BJ (cell line): ENCODE data around the gene GABARAP. TPM values are rescaled to one million over a fixed set of nuclear protein-coding genes. Genes with fewer than 3 reads are reported as not detected.

Source experiments
- CTCF ChIA-PET: fragments of 350-600 bp; formaldehyde crosslinking; extraction: SDS; loops from one replicate; lab custom pipeline; 2021; ENCODE audit warnings: antibody characterized with exemption, inconsistent platforms; lab: Yijun Ruan, JAX
- POLR2A ChIA-PET: fragments of 300-600 bp; sonication (Branson Sonifier 250); formaldehyde crosslinking; extraction: SDS; loops from one replicate; lab custom pipeline; 2021; ENCODE audit warnings: antibody characterized with exemption; lab: Charles Lee
- DNase-seq: peaks from one replicate; pipeline ENCODE4 v3.0.0-alpha.2; 2011; ENCODE audit warnings: low read depth
- H3K27me3 ChIP-seq: 2 replicates; pipeline ENCODE4 v1.6.0; 2011; ENCODE audit warnings: low read length; ENCODE audit not compliant: control insufficient read depth, insufficient read depth
- H3K36me3 ChIP-seq: 2 replicates; pipeline ENCODE4 v1.5.1; 2011; ENCODE audit warnings: low read length; ENCODE audit not compliant: control insufficient read depth, insufficient read depth
- H3K4me3 ChIP-seq: 2 replicates; pipeline ENCODE4 v1.5.1; 2011; ENCODE audit warnings: low read depth, mild to moderate bottlenecking, control low read depth, low read length
- polyA plus RNA-seq: library from polyadenylated mRNA; depleted of rRNA; stranded (reverse); fragments of >200 nt; gene quantifications from 2 replicates; pipeline ENCODE4 v1.2.3, GENCODE V29; 2011
- TF ChIP-seq, protein P1 (sequence below): IDR thresholded peaks from 2 replicates; pipeline ENCODE4 v1.5.1; 2011; ENCODE audit warnings: low read depth, mild to moderate bottlenecking, control low read depth, inconsistent platforms, low read length, moderate library complexity; ENCODE audit not compliant: insufficient read depth

The GABARAP gene
- polyA plus RNA-seq, 1 experiment: 762 TPM

DNA sequence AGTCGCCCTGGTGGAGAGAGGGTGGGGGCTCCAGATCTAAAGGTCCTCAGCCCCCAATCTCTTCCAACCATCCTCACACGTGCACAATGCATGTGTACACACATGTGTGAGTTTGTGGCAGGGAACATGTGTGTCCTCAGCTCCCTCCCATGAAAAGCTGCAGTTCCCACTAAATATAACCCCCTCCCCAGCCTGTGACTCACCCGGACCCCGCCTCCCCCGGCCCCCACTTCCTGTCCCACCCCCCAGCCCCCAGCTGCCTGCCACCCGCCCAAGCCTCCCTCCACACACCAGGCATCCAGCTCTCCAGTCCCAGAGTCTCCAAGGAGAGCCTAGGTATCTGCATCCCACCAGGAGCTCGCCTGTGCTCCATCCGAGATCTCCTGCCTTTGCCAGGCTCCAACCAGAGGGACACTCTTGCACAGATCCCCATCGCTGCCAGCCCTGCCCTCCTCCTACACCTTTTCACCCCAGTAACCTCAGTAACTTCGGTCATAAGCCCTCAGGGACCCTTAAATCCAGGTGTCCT, 26.5 kb downstream of the GABARAP start:
- POLR2A ChIA-PET: interaction anchor here (0.6 kb wide), 1 partner anchor 24 kb away, joined by 3 read pairs; the partner anchor contains the start of gene PHF23

DNA sequence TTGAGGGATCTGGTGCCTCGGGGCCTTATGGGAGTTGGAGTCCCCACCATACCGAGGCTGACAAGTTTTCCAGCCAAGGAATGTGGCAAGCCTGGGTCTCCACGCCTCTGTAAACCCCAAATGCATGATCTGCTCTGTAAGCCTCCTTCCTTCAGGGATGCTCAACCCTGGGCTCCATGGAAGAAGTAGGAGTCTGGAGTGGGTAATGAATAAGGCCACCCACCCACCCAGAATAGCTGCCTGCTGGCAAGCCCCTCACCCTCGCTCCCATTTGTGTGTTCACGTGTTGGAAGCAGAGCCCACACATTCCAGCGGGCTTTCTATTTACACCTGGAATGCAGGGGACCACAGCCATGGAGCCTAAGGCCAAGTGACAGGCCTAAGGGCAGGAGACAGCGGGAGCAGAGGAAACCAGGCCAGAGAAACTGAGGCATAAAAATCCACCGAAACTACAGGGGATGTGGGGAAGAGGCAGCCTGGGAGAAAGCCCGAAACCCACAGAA, 27.1 kb downstream of the GABARAP start:
- TF ChIP-seq, protein P1, sequence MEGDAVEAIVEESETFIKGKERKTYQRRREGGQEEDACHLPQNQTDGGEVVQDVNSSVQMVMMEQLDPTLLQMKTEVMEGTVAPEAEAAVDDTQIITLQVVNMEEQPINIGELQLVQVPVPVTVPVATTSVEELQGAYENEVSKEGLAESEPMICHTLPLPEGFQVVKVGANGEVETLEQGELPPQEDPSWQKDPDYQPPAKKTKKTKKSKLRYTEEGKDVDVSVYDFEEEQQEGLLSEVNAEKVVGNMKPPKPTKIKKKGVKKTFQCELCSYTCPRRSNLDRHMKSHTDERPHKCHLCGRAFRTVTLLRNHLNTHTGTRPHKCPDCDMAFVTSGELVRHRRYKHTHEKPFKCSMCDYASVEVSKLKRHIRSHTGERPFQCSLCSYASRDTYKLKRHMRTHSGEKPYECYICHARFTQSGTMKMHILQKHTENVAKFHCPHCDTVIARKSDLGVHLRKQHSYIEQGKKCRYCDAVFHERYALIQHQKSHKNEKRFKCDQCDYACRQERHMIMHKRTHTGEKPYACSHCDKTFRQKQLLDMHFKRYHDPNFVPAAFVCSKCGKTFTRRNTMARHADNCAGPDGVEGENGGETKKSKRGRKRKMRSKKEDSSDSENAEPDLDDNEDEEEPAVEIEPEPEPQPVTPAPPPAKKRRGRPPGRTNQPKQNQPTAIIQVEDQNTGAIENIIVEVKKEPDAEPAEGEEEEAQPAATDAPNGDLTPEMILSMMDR: no peak
- Histone ChIP-seq H3K36me3 (no peaks in the 10 kb centered on the region), H3K4me3 (peak overlapping the region; percentile 66), H3K27me3 (no peaks in the 10 kb centered on the region)
- DNase-seq: no peak
- CTCF ChIA-PET: interaction anchor here (1.0 to 2.3 kb wide), 5 partner anchors 29 to 170 kb away, joined by 3 to 11 read pairs (median 4); no protein-coding TSS in a partner anchor
- POLR2A ChIA-PET: interaction anchor here (0.6 kb wide), 1 partner anchor 24 kb away, joined by 3 read pairs; the partner anchor contains the start of gene PHF23

More for the DNA sequence above, 26.5 kb downstream of the GABARAP start:
- Histone ChIP-seq H3K4me3 (peak overlapping the region; percentile 66), H3K36me3 (no peaks in the 10 kb centered on the region), H3K27me3 (no peaks in the 10 kb centered on the region)
- TF ChIP-seq, protein P1: no peak
- no peak for DNase-seq
- CTCF ChIA-PET: interaction anchor here (0.7 to 2.3 kb wide), 6 partner anchors 14 to 170 kb away, joined by 3 to 7 read pairs (median 3); no protein-coding TSS in a partner anchor

DNA sequence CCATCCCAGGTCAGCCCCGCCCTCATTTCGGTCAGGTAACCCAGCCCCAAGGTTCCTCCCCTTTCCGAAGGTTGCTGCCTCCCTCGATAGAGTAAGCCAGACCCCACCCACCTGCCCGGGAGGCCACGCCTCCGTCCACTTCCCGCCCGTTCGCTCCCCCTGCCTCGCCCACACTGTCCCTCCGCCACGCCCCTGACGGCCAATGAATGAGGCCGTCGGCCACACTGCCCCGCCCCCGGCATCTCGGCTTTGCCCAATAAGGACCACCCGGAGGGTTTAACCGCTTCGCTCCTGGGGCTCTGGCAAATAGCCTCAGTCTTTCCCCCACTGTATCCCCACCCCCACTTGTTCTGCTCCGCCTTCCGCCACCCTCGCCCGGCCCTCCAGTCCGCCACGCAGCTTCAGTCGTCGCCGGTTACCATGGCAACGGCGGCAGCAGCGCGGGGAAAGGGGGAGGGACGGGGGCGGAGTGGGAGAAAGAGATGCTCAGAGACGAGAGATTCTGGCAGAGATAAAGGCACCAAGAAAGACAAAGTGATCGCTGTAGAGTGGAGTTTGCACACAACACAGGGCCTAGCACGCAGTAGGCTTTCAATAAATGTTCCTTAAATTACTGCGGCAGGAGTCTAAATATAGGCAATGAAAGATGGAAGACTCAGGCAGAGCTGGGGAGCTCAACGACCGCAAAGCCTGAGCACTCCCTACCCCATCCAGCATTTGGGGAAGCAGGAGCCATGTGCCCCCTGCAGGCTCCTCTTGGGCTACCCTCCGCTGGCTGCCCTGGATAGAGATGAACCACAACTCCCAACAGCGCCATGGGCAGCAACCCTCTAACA, 27.7 kb downstream of the GABARAP start:
- no peaks in the 10 kb centered on the region for H3K27me3 ChIP-seq
- TF ChIP-seq, protein P1: peak; percentile 71
- H3K4me3 ChIP-seq: peak overlapping the region; percentile 38
- no peaks in the 10 kb centered on the region for H3K36me3 ChIP-seq
- DNase-seq: peak; percentile 71
- ChIA-PET POLR2A (no interaction called here), CTCF (interaction anchor here (1.1 to 2.3 kb wide), 5 partner anchors 20 to 170 kb away, joined by 3 to 11 read pairs (median 4); partner anchors contain the start of genes DVL2 and SLC16A11)

GRCh38 chr17:7213895-7214299, 28.4 kb downstream of the GABARAP start:
- Histone ChIP-seq H3K36me3 (no peaks in the 10 kb centered on the region), H3K4me3 (peak overlapping the region; percentile 38), H3K27me3 (no peaks in the 10 kb centered on the region)
- CTCF ChIA-PET: interaction anchor here (1.1 to 2.3 kb wide), 5 partner anchors 21 to 170 kb away, joined by 3 to 11 read pairs (median 4); partner anchors contain the start of genes DVL2 and SLC16A11
- TF ChIP-seq, protein P1: peak; percentile 45
- DNase-seq: no peak
- POLR2A ChIA-PET: no interaction called here
